NCI-H524 treated with DMSO at 0.1 percent for 48 hours (cell line): ENCODE results near the gene LSR.
"Not testable (repeated sequence)": the region's sequence is repeated elsewhere in the genome, so short reads cannot be mapped to it uniquely, and the experiment has no call there.

Experiments used
- DNase-seq: peaks from one replicate; lab custom pipeline; 2025; lab: John Stamatoyannopoulos, UW

Gene LSR

DNA sequence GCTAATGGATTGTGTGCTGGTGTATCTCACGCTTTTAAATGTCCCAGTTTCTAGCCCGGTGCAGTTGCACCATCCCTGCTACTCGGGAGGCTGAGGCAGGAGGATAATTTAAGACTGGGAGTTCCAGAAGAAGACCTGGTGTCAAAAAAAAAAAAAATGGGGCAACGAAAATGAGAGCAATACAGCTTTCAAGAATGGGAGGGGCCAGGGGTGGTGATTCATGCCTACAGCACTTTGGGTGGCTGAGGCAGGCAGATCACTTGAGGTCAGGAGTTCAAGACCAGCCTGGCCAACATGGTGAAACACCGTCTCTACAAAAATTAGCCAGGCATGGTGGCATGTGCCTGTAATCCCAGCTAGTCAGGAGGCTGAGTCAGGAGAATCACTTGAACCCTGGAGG lies 37.3 kb downstream of the LSR start:
- DNase-seq: not testable (repeated sequence)

DNA sequence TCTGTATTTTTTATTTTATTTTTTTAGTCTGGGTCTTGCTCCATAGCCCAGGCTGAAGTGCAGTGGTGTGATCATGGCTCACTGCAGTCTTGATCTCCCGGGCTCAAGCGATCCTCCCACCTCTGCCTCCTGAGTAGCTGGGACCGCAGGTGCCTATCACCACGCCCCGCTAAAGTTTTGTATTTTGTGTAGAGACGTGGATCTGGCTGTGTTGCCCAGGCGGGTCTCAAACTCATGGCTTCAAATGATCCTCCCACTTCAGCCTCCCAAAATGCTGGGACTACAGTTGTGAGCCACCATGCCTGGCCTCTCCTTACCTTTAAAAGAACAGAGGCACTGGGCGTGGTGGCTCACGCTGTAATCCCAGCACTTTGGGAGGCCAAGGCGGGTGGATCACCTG lies 38.9 kb downstream of the LSR start:
- no peak for DNase-seq

DNA sequence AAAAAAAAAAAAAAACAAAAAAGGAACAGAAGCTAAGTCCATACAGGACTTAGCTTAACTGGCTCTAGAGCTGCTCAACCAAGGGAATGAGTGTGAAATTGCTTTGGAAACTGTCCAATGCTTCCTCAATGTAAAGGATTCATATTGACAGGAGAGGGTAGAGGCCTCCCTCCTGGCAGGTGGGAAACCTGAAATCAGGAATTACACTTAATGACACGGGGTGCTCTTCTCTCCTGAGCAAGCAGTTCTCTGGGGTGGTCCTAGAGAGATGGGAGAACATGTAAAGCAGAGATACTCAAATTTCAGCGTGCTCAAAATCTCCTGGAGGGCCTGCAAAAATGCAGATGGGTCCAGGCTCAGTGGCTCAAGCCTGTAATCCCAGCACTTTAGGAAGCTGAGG lies 39.5 kb downstream of the LSR start:
- no peak for DNase-seq

DNA sequence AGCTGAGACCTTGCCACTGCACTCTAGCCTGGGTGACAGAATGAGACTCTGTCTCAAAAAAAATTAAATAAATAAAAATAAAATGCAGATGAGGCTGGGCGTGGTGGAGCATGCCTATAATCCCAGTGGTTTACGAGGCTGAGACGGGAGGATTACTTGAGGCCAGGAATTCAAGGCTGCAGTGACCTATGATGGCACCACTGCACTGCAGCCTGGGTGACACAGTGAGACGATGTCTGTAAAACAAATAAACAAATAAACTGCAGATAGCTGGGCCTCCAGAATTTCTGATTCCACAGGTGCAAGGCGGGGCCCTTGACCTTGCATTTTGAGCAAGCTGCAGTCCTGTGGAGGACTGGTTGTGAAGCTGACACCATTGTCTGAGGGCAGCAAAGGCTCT lies 40.1 kb downstream of the LSR start:
- DNase-seq: no peak

DNA sequence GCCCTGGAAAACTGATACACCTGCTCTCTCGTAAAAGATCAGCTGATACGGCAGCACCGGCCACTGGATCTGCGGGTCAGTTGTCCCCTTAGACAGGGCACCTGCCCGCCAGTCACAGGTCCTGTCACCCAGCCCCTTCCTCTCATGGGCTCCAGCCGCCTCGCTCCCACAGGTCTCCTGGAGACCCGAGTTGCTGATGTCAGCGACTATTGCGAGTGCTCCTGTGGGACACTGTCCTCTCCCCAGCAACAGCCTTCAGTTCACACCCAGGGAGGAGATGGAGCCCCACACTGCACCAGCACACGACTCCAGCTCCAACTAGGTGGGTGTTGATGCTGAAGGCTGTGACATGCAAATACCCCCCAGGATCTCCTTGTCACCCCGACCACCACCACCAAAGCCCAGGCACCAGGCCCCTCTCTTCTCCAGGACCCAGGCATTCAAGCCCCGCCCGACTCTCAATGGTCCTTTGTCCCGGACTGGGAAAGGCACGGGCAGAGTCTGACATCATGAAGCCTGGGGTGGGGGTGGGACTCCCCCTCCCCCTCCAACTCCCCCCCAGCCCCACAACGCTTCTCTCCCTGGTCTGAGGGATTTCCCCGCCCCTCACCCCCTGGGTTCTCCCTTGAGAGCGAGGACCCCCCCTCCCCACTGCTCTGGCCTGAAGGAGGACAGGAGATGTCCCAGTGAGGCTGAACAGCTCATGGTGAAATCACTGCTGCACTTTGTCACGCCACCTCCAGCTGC lies 41.8 kb downstream of the LSR start:
- no peak for DNase-seq

DNA sequence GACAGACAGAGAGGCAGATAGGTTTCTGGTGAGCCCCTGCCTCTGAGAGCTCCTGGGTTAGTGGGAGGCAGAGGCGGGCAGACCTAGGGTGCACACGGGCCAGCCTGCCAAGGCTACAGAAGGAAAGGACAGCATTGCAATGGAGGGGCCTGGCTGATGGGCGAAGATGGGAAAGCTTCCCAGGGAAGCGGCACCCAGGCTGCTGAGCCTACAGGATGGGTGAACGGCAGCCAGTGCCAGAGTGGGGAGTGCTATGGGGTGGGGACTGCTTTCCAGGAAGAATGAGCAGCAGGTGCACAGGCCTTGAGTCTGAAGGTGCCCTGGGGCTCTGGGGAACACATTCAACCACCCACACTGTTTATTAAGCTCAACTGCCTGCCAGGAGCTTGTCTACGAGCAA lies 42.5 kb downstream of the LSR start:
- no peak for DNase-seq

DNA sequence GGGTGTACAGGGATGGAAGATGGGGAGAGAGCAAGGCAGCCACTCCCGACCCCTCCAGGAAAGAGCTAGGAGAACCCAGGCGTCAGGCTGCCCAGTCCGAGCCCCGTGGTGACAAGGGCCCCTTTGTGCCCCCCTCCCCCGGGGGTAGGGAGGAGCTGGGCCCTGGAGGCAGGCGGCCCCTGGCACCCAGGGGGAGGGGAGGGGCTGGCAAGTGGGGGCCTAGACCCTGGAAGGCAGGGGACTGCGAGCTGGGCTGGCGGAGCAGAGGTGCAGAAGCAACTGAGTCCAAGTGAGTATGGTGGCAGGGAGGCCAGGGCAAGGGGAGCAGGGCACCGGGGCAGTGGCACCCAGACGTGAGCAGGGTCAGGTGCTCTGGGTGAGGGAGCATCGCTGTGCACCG lies 43.1 kb downstream of the LSR start, which contains the start of gene MAG:
MAG (plus strand) TSS at position 246 of the 400 bp plus-strand sequence. CDS start 3,248 bp downstream, outside the sequence.
- no peak for DNase-seq

DNA sequence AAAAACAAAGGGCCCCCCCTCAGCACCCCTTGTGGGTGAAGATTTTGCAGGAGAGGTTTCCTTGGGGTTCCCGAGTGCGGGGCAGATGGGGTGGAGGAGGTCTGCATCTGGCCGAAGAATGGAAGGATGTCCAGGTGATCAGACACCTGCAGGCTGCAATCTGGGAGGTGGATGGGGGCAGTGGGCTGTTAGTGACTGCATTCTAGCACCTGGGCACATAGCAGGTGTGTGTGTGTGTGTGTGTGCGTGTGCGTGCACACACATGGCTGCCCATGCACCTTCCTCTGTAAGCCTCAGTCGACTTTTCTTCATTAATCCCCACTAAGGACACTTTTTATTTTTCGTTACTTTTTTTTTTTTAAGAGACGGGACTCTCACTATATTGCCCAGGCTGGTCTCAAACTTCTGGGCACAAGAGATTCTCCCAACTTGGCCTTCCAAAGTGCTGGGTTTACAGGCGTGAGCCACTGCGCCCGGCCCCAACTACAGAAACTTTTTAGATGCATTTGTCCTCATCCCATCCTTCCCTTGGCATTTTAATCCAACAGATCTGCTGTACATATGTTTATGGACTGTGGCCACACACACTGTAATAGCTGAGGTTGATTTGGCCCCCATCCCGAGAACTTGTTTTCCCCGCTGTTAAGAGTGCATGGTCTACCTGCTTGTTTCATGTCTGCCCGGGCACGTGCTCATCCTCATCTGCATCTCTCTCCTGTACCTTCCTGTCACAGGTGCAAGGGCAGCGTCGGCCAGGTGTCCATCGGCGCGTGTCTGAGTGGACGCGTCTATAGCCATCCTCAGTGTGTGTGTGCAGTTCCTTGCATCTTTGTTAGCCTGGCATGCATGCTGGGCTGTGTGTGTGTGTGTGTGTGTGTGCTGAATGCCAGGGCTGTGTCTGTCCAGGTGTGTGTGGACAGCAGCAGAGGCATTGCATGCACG lies 43.9 kb downstream of the LSR start:
- no peak for DNase-seq

DNA sequence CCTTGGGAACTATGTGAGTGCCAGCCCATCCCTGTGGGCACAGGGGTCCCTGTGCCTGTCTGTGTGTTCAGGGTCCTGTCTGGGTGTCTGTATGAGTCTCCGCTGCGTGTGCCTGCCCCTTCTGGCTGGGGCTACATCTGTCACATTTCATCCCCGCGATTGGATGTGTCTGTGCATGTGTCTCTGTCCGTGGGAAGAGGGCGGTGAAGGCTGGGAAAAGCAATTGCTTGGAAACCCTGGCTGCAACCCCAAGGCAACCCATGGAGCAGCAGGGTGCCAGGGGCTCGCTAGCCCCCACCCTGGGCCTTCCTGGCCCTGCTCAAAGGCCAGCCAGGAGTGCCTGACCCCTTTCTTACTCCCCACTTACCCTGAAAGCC lies 44.5 kb downstream of the LSR start:
- DNase-seq: no peak

DNA sequence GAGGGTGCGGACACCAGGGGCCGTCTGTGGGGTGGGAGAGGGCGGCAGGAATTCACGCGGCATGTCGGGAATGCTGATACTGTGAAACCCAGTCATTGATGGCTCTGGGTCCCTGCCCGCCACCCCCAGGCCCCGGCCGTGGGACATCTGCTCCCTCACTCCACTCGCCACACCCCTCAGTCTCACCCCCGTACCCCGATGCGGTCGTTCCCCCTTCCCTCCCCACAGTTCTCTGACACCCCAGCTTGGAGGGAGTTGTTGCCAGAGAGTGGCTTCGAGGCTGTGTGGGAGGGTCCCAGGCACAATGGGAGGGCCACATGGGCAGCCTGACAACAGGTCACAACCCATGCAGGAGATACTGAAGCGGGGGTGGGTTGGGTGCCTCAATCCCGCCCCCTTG lies 45.0 kb downstream of the LSR start:
- DNase-seq: no peak

DNA sequence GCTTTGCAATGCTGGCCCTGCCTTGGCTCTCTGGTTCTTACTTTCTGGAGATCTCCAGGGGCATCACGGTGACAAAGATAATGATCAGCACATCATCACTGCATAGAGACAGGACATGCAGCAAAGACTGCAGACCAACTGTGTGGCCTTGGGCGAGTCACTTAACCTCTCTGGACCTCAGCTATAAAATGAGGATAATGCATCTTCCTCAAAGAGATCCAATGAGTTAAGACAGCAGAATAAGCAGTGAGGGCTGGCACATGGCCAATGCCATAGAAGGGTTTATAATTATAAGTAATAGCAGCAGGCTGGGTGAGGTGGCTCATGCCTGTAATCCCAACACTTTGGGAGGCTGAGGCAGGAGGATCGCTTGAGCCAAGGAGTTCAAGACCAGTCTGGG lies 45.5 kb downstream of the LSR start:
- DNase-seq: no peak

DNA sequence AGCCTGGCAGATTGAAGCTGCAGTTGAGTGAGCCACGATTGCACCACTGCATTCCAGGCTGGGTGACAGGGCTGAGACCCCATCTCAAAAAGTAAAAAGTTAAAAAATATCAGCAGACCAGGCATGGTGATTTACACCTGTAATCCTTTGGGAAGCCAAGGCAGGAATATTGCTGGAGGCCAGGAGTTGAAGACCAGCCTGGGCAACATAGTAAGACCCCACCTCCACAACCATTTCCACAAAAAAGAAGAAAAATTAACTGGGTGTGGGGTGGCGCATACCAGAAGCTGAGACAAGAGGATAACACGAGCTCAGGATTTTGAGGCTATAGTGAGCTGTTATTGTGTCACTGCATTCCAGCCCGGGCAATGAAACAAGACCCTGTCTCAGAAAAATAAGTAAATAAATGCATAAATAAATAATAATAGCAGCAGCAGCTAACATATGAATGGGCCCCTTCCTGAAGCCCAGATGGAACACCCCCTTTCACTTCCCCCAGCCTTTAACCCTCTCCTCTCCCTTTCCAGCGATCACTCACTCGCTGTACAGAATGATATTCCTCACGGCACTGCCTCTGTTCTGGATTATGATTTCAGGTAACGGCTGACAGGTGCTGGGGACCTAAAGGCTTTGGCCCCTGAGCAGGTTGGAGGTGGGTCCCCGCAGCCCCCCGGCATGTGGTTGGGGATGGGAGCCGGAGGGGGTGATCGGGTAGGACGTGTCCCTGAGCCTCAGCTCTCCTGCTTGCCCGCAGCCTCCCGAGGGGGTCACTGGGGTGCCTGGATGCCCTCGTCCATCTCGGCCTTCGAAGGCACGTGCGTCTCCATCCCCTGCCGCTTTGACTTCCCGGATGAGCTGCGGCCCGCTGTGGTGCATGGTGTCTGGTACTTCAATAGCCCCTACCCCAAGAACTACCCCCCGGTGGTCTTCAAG lies 46.3 kb downstream of the LSR start:
- DNase-seq: no peak

DNA sequence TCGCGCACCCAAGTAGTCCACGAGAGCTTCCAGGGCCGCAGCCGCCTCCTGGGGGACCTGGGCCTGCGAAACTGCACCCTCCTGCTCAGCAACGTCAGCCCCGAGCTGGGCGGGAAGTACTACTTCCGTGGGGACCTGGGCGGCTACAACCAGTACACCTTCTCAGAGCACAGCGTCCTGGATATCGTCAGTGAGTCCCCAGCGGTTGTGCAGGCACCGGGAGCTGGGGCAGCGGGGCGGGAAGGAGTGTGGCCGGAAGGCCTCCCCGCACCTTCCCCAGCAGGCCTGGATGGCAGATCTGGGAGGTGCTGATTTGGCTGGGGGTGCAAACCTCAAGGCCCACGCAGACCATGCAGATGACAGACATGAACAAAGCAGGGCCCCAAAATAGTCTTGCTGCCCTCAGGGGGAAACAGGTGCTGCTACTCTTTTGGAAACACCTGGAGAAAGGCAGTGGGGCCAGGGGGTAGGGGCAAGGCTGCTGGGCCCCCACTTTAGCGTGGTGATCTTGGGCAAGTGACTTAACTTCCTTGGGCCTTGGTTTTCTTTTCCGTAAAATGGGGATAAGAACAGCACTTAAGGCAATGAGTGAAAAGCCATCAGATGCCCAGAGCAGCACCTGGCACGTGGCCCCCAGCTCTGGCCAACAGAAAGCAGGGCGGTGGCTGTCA lies 47.1 kb downstream of the LSR start:
- DNase-seq: no peak

DNA sequence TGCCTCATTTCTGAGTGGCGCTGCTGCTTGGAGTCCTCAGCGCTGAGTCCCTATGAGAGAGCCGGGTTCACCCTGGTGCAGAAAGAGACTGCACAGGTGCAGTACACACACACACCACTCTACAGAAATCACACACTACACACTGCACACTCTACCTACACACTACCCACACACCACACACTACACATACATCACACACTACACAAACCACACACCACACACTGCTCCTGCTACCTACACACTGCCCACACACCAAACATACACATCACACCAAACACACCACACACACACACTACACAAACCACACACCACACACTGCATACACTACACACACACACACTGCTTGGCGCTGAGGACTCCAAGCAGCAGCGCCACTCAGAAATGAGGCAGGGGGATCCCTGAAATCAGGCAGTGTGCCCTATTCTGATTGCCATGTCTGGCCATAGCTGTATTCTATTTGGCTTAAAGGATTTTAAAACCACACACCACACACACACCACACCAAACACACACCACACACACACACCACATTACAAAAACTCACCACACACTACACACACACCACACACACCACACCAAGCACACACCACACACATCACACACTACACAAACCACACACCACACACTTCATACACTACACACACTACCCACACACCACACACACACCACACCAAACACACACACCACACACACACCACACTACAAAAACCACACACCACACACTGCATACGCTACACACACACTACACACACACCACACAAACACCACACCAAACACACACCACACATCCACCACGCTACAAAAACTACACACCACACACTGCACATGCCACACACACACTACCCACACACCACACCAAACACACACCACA lies 48.1 kb downstream of the LSR start:
- DNase-seq: no peak

DNA sequence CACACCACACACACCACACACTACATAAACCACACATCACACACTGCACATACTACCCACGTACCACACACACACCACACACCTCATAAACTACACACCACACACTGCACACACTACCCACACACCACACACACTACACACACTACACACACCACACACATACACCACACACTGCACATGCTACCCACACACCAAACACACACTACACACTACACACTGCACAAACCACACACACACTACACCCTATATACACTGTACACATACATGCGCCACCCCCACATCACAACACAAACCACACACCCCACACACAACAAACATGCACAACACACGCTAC lies 48.7 kb downstream of the LSR start:
- no peak for DNase-seq

DNA sequence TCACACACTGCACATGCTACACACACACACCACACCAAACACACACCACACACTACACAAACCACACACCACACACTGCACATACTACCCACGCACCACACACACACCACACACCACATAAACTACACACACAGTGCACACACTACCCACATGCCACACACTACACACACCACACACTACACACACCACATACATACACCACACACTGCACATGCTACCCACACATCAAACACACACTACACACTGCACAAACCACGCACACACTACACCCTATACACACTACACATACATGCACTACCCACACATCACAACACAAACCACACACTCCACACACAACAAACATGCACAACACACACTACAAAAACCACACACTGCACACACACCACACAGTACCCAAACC lies 49.1 kb downstream of the LSR start:
- DNase-seq: no peak

DNA sequence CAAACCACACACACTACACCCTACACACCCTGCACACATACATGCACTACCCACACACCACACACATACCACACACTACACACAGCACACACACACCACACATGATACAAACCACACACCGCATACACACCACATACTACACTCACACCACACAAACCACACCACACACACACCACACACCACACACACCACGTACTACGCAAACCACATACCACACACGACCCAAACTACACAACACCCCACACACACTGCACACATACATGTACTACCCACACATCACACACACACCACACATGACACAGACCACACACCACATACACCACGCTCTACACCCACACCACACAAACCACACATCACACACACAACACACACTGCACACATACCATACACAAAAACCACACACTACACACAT lies 49.8 kb downstream of the LSR start:
- no peak for DNase-seq

DNA sequence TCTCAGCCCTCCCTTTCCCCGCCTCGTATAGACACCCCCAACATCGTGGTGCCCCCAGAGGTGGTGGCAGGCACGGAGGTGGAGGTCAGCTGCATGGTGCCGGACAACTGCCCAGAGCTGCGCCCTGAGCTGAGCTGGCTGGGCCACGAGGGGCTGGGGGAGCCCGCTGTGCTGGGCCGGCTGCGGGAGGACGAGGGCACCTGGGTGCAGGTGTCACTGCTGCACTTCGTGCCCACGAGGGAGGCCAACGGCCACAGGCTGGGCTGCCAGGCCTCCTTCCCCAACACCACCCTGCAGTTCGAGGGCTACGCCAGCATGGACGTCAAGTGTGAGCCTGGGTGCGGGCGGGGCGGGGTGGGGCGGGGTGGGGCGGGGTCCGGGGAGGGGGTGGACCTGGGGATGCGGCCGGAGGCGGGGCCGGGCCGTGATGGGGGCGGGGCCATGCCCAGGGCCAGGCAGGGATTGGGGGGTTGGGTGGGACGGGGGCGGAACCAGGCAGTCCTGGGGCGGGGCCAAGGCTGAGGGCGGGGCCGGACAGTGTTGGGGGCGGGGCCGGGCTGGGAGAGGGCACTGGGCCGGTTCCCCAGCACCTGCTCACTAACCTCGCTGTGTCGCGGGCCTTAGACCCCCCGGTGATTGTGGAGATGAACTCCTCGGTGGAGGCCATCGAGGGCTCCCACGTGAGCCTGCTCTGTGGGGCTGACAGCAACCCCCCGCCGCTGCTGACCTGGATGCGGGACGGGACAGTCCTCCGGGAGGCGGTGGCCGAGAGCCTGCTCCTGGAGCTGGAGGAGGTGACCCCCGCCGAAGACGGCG lies 50.9 kb downstream of the LSR start:
- no peak for DNase-seq

DNA sequence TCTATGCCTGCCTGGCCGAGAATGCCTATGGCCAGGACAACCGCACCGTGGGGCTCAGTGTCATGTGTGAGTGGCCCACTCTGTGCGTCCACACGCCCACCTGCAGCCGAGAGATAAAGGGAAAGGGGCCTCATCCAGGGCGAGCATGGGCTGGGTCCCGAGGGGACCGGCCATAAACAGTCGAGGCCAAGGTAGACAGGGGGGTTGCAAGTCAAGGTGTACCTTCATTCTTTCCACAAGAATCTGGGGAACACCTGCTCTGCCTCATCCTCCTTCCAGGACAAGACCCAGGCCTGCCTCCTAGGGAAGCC lies 51.5 kb downstream of the LSR start:
- no peak for DNase-seq

DNA sequence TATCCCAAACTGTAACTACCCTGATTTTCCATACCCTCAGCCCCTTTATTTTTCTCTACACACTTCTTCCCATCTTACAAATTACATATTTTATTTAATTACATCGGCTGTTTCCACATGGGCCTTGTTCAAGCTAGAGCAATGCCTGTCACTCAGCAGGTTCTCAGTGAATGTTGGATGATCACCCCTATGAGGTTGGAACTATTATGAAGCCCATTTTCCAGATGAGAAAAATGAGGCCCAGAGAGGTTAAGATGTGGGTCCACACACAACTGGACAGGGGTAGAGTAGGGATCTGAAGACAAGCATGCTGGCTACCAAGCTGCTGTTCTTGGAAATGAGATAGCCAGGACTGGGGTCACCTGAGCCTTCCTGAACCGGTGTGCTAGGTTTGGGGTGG lies 53.2 kb downstream of the LSR start:
- no peak for DNase-seq
